ENCODE results near the gene NOP53.
"Not testable (repeated sequence)": the region's sequence is repeated elsewhere in the genome, so short reads cannot be mapped to it uniquely, and the experiment has no call there.

NOP53 gene

GRCh38 chr19:47704656-47705055 is 40.7 kb upstream of the NOP53 start:
- Histone ChIP-seq H3K27ac (no peak overlapping the region), H3K36me3 (peaks cover 28% of the 10 kb centered on the region), H3K9me3 (ENCODE audit: severe bottlenecking) (no peaks in the 10 kb centered on the region), H3K27me3 (ENCODE audit: insufficient read depth, low read depth, severe bottlenecking) (no peaks in the 10 kb centered on the region), H3K4me3 (ENCODE audit: low read depth, low read length) (no peak overlapping the region)
- DNase-seq = no peak
- TF ChIP-seq CTCF (IDR thresholded peaks at IDR 0.05; ENCODE audit: low read depth, low read length) = no peak

GRCh38 chr19:47707135-47707925 is 38.0 kb upstream of the NOP53 start:
- peak; percentile 73 for DNase-seq
- Histone ChIP-seq H3K4me3 (ENCODE audit: low read depth, low read length) (no peak overlapping the region), H3K27me3 (ENCODE audit: insufficient read depth, low read depth, severe bottlenecking) (no peaks in the 10 kb centered on the region), H3K9me3 (ENCODE audit: severe bottlenecking) (no peaks in the 10 kb centered on the region), H3K36me3 (peaks cover 9% of the 10 kb centered on the region), H3K27ac (no peak overlapping the region)
- peak; percentile 78 for TF ChIP-seq CTCF (IDR thresholded peaks at IDR 0.05; ENCODE audit: low read depth, low read length)

GRCh38 chr19:47711652-47712242 is 33.6 kb upstream of the NOP53 start:
- no peaks in the 10 kb centered on the region for H3K36me3 ChIP-seq

GRCh38 chr19:47713046-47714021 is 32.0 kb upstream of the NOP53 start, which contains the start of gene EHD2:
Gene EHD2, plus strand, starts transcription at chr19:47713422. Its CDS starts 3,191 bp downstream, at chr19:47716613.
- no peaks in the 10 kb centered on the region for H3K27me3 ChIP-seq (ENCODE audit: insufficient read depth, low read depth, severe bottlenecking)
- H3K27ac ChIP-seq = no peak within 1 kb of the TSS
- H3K9me3 ChIP-seq (ENCODE audit: severe bottlenecking) = peaks cover 13% of the 10 kb centered on the region
- DNase-seq = no peak
- H3K4me3 ChIP-seq (ENCODE audit: low read depth, low read length) = no peak within 1 kb of the TSS
- H3K36me3 ChIP-seq = no peaks in the 10 kb centered on the region
- TF ChIP-seq CTCF (IDR thresholded peaks at IDR 0.05; ENCODE audit: low read depth, low read length) = peak; percentile 54

More at GRCh38 chr19:47711652-47712242, 33.6 kb upstream of the NOP53 start:
- no peak overlapping the region for H3K4me3 ChIP-seq (ENCODE audit: low read depth, low read length)
- no peak for TF ChIP-seq CTCF (IDR thresholded peaks at IDR 0.05; ENCODE audit: low read depth, low read length)
- no peak for DNase-seq
- H3K9me3 ChIP-seq (ENCODE audit: severe bottlenecking) = peaks cover 13% of the 10 kb centered on the region
- no peaks in the 10 kb centered on the region for H3K27me3 ChIP-seq (ENCODE audit: insufficient read depth, low read depth, severe bottlenecking)
- no peak overlapping the region for H3K27ac ChIP-seq

- H3K9me3 ChIP-seq (ENCODE audit: severe bottlenecking) = peaks cover 13% of the 10 kb centered on the region
- H3K4me3 ChIP-seq (ENCODE audit: low read depth, low read length) = no peak overlapping the region
- no peaks in the 10 kb centered on the region for H3K36me3 ChIP-seq
- no peak overlapping the region for H3K27ac ChIP-seq
- no peaks in the 10 kb centered on the region for H3K27me3 ChIP-seq (ENCODE audit: insufficient read depth, low read depth, severe bottlenecking)
- DNase-seq = no peak
- no peak for TF ChIP-seq CTCF (IDR thresholded peaks at IDR 0.05; ENCODE audit: low read depth, low read length)
Measured at GRCh38 chr19:47714339-47714738, 31.0 kb upstream of the NOP53 start.

- peaks cover 13% of the 10 kb centered on the region for H3K9me3 ChIP-seq (ENCODE audit: severe bottlenecking)
- not testable (repeated sequence) for H3K36me3 ChIP-seq; DNase-seq; H3K4me3 ChIP-seq (ENCODE audit: low read depth, low read length); H3K27me3 ChIP-seq (ENCODE audit: insufficient read depth, low read depth, severe bottlenecking); H3K27ac ChIP-seq
Measured at GRCh38 chr19:47714855-47715254, 30.5 kb upstream of the NOP53 start.
